Activated naive CD8-positive, alpha-beta T cell treated with anti-CD3 and anti-CD28 coated beads, Interleukin-2, amount 10 ng/mL, durations not matched to agents 7 days and 5 days (primary cell): ENCODE results near the gene SORCS2. TPM values are rescaled to one million over a fixed set of nuclear protein-coding genes. Genes with fewer than 3 reads are reported as not detected.

Experiments used
- ATAC-seq: fragments of 150-1000 bp; cut with Tn5 transposase; one replicate; pipeline ENCODE4 v1.10.0; 2021; ENCODE audit warnings: low read depth, moderate library complexity
- POLR2A ChIA-PET: fragments of 350-600 bp; sonication (Branson Sonifier 250); formaldehyde crosslinking; loops from one replicate; lab custom pipeline; 2021; ENCODE audit warnings: antibody characterized with exemption; lab: Charles Lee
- DNase-seq: peaks from one replicate; pipeline ENCODE4 v3.0.0; 2021
- H3K27ac Mint-ChIP-seq: one replicate; pipeline ENCODE4 v1.8.0; 2022; ENCODE audit warnings: mild to moderate bottlenecking, mixed read lengths
- H3K27me3 Mint-ChIP-seq: one replicate; pipeline ENCODE4 v1.8.0; 2022; ENCODE audit warnings: mild to moderate bottlenecking, moderate library complexity, mixed read lengths
- H3K36me3 Mint-ChIP-seq: one replicate; pipeline ENCODE4 v1.8.0; 2021; ENCODE audit warnings: mild to moderate bottlenecking, mixed read lengths
- H3K4me1 Mint-ChIP-seq: one replicate; pipeline ENCODE4 v1.8.0; 2021; ENCODE audit warnings: mixed read lengths
- H3K4me3 Mint-ChIP-seq: one replicate; pipeline ENCODE4 v1.8.0; 2022; ENCODE audit warnings: mild to moderate bottlenecking, moderate library complexity, mixed read lengths
- H3K9me3 Mint-ChIP-seq: one replicate; pipeline ENCODE4 v1.8.0; 2021; ENCODE audit warnings: mixed read lengths
- total RNA-seq, 2 experiments: library from RNA; stranded (reverse); gene quantifications; one replicate each; pipeline ENCODE4 v1.2.3, GENCODE V29; 2021

Gene SORCS2
- total RNA-seq, 2 experiments from 2014 or later, result not detected

DNA sequence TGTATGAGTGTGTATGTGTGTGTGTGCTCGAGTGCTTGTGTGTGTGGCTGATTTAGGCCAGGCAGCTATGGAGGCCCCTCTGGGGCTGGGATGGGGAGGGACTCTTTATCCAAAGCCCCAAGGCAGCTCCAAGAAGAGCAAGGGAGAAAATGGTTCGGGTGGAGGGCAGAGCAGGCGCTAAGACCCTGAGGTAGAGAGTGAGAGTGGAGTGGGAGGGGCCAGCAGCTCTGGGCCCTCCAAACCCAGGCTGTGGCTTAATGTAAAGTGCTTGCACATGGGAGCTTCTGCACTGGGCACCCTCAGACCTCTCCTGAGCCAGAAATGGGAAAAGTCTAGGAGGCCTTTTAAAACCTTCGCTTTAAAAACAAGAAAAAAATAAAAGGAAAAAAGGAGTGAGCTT lies 475.9 kb downstream of the SORCS2 start:
- no peak overlapping the region for H3K27ac Mint-ChIP-seq

DNA sequence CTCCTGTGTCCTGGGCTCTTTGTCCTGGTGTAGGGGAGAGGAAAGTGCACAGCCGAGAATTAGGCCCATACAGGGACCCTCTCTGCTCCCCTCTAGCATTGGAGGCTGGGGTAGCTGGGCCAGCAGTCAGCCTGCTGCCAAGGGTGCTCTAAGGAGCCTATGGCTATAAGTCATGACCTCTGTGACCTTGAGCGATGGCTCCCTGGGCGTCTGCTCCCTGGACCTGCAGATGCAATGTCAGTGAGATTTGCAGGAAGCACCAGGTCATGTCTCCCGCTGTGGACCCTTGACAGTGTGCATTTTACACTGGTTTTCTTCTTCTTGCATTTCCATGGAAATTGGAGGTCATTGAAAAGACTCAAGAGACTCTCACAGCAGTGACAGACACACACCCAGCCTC lies 476.5 kb downstream of the SORCS2 start:
- POLR2A ChIA-PET, result no interaction called here
- no peak for ATAC-seq
- no peak overlapping the region for H3K27ac Mint-ChIP-seq

More for the DNA sequence above, 475.9 kb downstream of the SORCS2 start:
- H3K36me3 Mint-ChIP-seq, result no peaks in the 10 kb centered on the region
- no peaks in the 10 kb centered on the region for H3K9me3 Mint-ChIP-seq
- no peak for DNase-seq
- no peaks in the 10 kb centered on the region for H3K4me1 Mint-ChIP-seq
- H3K4me3 Mint-ChIP-seq, result no peak overlapping the region
- no peak for ATAC-seq
- H3K27me3 Mint-ChIP-seq, result peaks cover 10% of the 10 kb centered on the region
- POLR2A ChIA-PET, result no interaction called here

DNA sequence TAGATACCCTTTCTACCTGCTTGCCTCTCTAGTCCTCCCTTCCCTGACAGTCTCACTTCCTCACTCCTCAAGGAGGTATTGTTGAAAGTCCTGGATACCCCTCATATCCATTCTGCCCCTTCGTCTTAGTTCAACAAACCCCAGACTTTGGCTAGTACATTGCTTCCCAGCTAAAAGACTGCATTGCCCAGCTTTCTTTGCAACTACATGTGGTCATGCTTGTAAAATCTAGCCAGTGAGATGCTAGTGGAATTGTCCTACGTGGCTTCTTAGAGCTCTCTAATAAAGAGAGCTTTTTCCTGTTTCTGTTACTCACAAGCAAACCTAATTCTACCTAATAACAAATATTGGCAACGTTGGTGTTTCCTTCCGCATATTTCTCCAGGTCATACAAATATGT lies 480.3 kb downstream of the SORCS2 start:
- DNase-seq (no peak), ATAC-seq (no peak)
- Mint-ChIP-seq H3K4me3 (no peak overlapping the region), H3K9me3 (no peaks in the 10 kb centered on the region), H3K27ac (no peak overlapping the region), H3K36me3 (no peaks in the 10 kb centered on the region), H3K4me1 (no peaks in the 10 kb centered on the region), H3K27me3 (peaks cover 10% of the 10 kb centered on the region)
- POLR2A ChIA-PET, result no interaction called here

More for the DNA sequence above, 476.5 kb downstream of the SORCS2 start:
- Mint-ChIP-seq H3K4me1 (no peaks in the 10 kb centered on the region), H3K27me3 (peaks cover 10% of the 10 kb centered on the region), H3K9me3 (no peaks in the 10 kb centered on the region), H3K36me3 (no peaks in the 10 kb centered on the region), H3K4me3 (no peak overlapping the region)
- DNase-seq, result no peak

DNA sequence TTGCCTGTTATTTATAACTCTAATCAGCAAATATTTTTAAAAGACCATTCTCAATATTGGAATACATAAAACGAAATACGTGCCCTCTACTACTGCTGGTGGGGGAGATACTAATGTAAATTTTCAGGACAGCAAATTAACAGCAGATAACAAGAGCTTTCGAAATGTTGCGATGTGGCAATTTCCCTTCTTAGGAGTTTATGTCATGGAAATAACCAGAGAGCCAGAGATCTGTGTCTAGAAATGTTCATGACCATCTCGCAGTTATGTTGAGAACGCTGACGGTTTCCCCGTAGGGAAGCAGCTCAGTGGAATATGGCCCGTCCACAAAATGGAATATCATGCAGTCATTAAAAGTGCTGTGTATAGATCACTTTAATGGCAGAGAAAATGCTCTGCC lies 480.8 kb downstream of the SORCS2 start:
- Mint-ChIP-seq H3K4me3 (no peak overlapping the region), H3K27me3 (peaks cover 8% of the 10 kb centered on the region), H3K4me1 (no peaks in the 10 kb centered on the region), H3K36me3 (no peaks in the 10 kb centered on the region), H3K27ac (no peak overlapping the region), H3K9me3 (no peaks in the 10 kb centered on the region)
- ATAC-seq (no peak), DNase-seq (no peak)
- POLR2A ChIA-PET, result no interaction called here

DNA sequence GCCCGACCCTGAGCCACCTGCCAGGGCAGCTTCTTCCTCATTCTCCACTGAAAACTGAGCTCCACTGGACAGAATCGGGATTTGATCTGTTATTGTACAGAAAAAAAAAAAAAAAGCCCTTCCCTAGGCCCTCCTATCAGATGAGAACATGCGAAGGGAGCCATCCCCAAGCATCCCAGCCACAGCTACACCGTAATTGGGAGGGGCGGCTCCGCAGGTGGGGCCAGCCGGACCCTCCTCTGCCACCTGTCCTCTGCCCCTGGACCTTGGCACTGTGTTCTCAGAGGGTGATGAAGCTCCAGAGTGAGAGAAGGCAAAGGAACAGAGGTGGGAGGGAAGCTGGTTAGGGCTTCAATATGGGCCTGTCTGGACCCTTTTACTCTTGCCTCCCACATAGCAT lies 482.4 kb downstream of the SORCS2 start:
- ATAC-seq, result no peak
- POLR2A ChIA-PET, result no interaction called here
- no peak for DNase-seq
- H3K4me3 Mint-ChIP-seq, result no peak overlapping the region
- no peaks in the 10 kb centered on the region for H3K36me3 Mint-ChIP-seq
- H3K27me3 Mint-ChIP-seq, result peaks cover 4% of the 10 kb centered on the region
- H3K27ac Mint-ChIP-seq, result no peak overlapping the region
- H3K4me1 Mint-ChIP-seq, result no peaks in the 10 kb centered on the region
- H3K9me3 Mint-ChIP-seq, result no peaks in the 10 kb centered on the region

DNA sequence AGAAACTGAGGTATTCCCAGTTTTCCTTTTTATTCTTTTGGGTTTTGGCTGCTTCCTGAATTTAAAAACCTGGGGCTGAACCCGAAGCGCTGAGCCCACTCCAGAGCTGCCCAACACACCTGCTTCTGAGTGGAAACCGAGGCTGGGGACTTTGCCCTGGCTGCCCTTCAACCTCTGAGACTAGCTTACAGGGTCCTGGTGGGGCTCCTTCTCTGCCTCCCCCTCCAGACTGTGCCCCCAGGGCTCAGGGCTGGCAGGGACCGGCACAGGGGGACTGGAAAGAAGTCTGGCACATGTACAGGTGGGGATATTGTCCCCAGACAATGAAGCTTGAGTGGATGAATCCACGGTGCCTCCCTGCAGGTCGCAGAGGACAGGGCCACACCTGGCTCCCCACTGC lies 482.8 kb downstream of the SORCS2 start:
- Mint-ChIP-seq H3K27ac (no peak overlapping the region), H3K27me3 (peaks cover 4% of the 10 kb centered on the region), H3K4me1 (no peaks in the 10 kb centered on the region), H3K9me3 (no peaks in the 10 kb centered on the region), H3K36me3 (no peaks in the 10 kb centered on the region), H3K4me3 (no peak overlapping the region)
- no peak for DNase-seq
- ATAC-seq, result no peak
- POLR2A ChIA-PET, result no interaction called here

DNA sequence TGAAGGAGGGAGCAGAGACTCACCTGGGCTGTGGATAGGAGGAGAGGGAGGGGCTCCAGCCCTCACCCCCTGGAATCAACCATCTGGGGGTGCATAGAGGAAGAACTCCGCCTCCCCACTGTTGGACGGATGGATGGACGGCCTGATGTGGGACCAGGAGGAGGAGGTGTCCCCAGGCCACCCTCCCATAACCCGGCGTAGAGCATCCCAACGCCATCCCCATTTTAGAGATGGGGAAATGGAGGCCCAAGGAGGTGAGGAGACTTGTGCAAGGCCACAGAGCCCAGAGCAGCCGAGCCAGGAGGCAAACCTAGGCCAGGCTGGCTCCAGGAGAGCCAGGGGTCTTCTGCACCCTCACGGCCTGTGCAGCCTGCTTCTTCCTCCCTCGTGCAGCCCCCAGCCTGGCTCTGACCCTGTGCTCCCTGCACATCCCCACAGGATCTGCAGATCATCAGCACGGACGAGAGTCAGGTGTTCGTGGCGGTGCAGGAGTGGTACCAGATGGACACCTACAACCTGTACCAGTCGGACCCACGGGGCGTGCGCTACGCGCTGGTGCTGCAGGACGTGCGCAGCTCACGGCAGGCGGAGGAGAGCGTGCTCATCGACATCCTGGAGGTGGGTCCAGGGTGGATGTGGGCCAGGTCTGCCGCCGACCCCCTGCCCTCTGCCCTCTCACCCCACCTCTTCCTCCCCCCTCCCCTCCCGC lies 483.4 kb downstream of the SORCS2 start:
- H3K9me3 Mint-ChIP-seq, result no peaks in the 10 kb centered on the region
- H3K4me3 Mint-ChIP-seq, result no peak overlapping the region
- peaks cover 4% of the 10 kb centered on the region for H3K27me3 Mint-ChIP-seq
- POLR2A ChIA-PET, result no interaction called here
- H3K4me1 Mint-ChIP-seq, result no peaks in the 10 kb centered on the region
- H3K36me3 Mint-ChIP-seq, result no peaks in the 10 kb centered on the region
- ATAC-seq, result no peak
- no peak for DNase-seq
- no peak overlapping the region for H3K27ac Mint-ChIP-seq

DNA sequence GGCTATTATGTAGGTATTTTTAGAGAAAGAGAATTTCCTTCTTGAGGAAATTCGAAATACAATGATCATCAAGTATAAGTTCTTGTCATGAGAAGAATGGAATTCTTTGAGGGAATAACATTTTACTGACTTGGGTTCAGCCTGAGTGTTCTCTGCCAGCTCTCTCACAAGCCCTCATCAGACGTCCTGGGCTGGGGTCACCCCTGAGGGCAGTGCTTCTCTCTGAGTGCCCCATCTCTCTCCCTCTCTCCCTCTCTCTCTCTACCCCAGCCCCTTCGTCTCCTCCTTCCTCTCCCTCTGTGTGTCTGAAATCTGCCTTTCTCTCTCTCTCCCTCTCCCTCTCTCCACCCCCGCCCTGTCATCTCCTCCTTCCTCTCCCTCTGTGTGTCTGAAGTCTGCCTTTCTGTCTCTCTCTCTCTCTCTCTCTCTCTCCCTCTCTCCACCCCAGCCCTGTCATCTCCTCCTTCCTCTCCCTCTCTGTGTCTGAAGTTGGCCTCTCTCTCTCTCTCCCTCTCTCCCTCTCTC lies 484.1 kb downstream of the SORCS2 start:
- Mint-ChIP-seq H3K4me3 (no peak overlapping the region), H3K9me3 (no peaks in the 10 kb centered on the region), H3K27me3 (peaks cover 1% of the 10 kb centered on the region), H3K27ac (no peak overlapping the region), H3K36me3 (no peaks in the 10 kb centered on the region), H3K4me1 (no peaks in the 10 kb centered on the region)
- DNase-seq (no peak), ATAC-seq (no peak)
- POLR2A ChIA-PET, result no interaction called here

DNA sequence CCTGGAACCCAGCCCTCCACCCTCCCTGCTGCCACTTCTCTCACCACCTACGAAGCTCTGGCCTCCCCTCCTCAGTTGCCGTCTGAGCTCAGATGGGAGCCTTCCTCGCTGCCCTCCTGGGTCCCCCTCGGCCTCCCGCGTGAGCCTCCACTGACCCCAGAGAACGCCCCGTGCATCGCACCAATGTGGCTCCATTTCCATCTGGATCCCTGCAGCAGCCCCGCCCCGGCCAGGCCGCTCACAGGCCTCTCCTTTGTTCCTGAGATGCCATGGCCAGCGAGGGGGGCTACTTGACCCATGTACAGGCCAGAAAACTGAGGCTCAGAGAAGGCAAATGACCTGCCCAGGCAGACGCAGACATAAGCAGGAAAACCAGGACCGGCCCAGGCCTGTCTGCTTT lies 484.7 kb downstream of the SORCS2 start:
- Mint-ChIP-seq H3K27me3 (no peaks in the 10 kb centered on the region), H3K27ac (no peak overlapping the region), H3K4me1 (no peaks in the 10 kb centered on the region), H3K9me3 (no peaks in the 10 kb centered on the region), H3K36me3 (no peaks in the 10 kb centered on the region), H3K4me3 (no peak overlapping the region)
- POLR2A ChIA-PET, result no interaction called here
- no peak for ATAC-seq
- no peak for DNase-seq

DNA sequence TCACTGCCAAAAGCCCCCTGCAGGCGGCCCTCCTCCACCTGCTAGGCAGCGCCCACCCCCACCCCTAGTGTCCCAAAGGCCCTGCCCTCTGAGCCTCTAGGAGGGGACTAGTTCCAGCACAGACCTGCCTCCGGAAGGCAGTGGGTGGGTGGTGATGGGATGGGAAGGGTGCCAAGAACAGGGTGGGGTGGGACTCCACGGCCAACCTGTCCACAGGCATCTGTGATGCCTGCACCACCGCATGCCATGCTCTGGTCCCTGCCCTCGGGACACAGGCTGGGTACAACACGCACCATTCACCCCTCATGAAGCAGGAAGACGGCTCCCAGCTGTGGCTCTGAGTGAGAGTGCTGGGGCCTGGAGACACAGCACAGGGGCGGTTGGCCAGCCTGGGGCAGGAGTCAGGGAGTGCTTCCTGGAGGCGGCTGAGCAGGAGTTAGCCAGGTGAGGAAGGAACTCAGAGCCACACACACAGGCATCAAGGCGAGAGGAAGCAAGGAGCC lies 485.5 kb downstream of the SORCS2 start:
- H3K4me1 Mint-ChIP-seq, result no peaks in the 10 kb centered on the region
- DNase-seq (no peak), ATAC-seq (no peak)
- H3K36me3 Mint-ChIP-seq, result no peaks in the 10 kb centered on the region
- H3K4me3 Mint-ChIP-seq, result no peak overlapping the region
- H3K27ac Mint-ChIP-seq, result no peak overlapping the region
- H3K27me3 Mint-ChIP-seq, result no peaks in the 10 kb centered on the region
- H3K9me3 Mint-ChIP-seq, result no peaks in the 10 kb centered on the region
- POLR2A ChIA-PET, result no interaction called here

DNA sequence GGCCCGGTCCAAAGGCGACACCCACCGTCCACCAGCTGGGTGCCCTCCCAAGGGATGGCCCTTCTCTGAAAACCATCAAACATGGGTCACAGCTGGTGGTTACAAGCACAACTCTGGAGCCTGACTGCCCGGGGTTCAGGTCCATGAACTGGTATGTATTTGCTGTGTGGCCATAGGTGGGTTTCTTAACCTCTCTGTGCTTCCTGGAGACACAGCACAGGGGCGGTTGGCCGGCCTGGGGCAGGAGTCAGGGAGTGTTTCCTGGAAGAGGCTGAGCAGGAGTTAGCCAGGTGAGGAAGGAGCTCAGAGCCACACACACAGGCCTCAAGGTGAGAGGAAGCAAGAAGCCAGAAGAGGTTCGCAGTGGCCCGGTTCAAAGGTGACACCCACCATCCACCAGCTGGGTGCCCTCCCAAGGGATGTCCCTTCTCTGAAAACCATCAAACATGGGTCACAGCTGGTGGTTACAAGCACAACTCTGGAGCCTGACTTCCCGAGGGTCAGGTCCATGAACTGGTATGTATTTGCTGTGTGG lies 486.0 kb downstream of the SORCS2 start:
- DNase-seq (no peak), ATAC-seq (no peak)
- H3K4me3 Mint-ChIP-seq, result no peak overlapping the region
- no peak overlapping the region for H3K27ac Mint-ChIP-seq
- no peaks in the 10 kb centered on the region for H3K27me3 Mint-ChIP-seq
- POLR2A ChIA-PET, result no interaction called here
- H3K4me1 Mint-ChIP-seq, result no peaks in the 10 kb centered on the region
- H3K9me3 Mint-ChIP-seq, result no peaks in the 10 kb centered on the region
- no peaks in the 10 kb centered on the region for H3K36me3 Mint-ChIP-seq

DNA sequence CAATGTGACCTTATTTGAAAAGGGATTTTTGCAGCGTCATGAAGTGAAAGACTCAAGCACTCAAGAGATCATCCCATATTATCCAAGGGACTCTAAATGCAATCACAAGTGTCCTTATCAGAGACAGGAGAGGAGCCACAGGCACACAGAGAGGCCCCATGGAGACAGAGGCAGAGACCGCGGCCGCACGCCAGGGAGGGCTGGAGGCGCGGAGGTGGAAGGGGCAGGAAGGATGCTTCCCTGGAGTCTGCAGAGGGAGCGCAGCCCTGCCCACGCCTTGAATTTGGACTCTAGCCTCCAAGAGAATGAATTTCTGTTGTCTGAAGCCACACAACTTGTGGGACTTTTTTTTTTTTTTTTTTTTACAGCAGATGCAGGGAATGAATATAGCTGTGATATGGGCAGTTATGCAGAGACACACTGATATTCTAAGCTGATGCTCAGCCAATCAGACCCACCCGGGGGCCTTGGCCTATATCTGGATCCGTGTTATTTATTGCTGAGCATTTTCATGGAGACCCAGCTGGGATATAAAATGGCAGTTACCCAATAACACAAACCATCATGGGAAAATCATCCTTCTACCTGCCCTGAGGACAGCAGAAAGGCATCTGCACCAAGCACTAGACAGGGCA lies 487.2 kb downstream of the SORCS2 start:
- no peak overlapping the region for H3K27ac Mint-ChIP-seq
- H3K27me3 Mint-ChIP-seq, result no peaks in the 10 kb centered on the region
- H3K4me1 Mint-ChIP-seq, result no peaks in the 10 kb centered on the region
- H3K36me3 Mint-ChIP-seq, result no peaks in the 10 kb centered on the region
- DNase-seq, result no peak
- H3K4me3 Mint-ChIP-seq, result no peak overlapping the region
- ATAC-seq, result no peak
- POLR2A ChIA-PET, result no interaction called here
- no peaks in the 10 kb centered on the region for H3K9me3 Mint-ChIP-seq

DNA sequence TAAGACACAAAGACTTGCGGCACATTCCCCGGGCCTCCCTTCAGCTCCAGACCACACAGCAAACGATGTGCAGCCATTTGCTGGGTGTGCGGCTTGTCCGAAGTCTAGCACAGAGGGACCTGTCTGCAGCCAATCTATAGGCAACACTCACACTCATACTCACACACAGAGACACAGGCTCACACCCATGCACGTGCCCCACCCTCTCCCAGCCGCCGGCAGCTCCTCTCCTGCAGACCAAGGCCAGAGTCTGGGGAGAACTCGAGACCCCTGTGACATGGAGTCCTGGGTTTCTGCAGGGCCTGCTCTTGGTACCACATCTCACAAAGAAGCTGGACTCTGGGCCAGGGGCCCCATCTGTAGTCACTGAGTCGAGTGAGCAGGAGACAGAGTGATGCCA lies 487.8 kb downstream of the SORCS2 start:
- ATAC-seq, result no peak
- H3K4me1 Mint-ChIP-seq, result no peaks in the 10 kb centered on the region
- no peaks in the 10 kb centered on the region for H3K9me3 Mint-ChIP-seq
- no peak overlapping the region for H3K27ac Mint-ChIP-seq
- no peaks in the 10 kb centered on the region for H3K27me3 Mint-ChIP-seq
- no peaks in the 10 kb centered on the region for H3K36me3 Mint-ChIP-seq
- no peak overlapping the region for H3K4me3 Mint-ChIP-seq
- POLR2A ChIA-PET, result no interaction called here
- DNase-seq, result no peak

DNA sequence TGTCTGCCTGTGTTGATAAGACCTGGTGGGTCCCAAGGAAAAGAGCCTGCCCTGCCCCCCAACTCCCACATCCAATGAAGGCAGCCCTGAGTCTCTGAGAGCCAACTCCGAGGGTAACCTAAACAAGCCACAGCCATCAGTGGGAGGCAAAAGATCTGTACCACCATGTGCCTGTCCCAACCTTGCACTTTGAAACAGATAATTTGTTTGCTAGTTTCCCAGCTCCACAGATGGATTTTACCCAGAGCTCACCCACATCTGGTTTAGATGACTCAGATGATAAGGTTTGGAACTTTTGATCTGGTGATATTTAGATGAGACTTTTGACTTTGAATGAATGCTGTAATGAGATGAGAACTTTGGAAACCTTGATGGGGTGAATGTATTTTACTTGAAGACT lies 488.4 kb downstream of the SORCS2 start:
- no peak overlapping the region for H3K4me3 Mint-ChIP-seq

More for the DNA sequence above, 488.4 kb downstream of the SORCS2 start:
- Mint-ChIP-seq H3K27ac (no peak overlapping the region), H3K27me3 (no peaks in the 10 kb centered on the region), H3K36me3 (no peaks in the 10 kb centered on the region), H3K9me3 (no peaks in the 10 kb centered on the region), H3K4me1 (no peaks in the 10 kb centered on the region)
- DNase-seq (no peak), ATAC-seq (no peak)
- POLR2A ChIA-PET, result no interaction called here
